Measurements from ENCODE around the gene NRXN3.

The NRXN3 gene

GRCh38 chr14:79186523-79186922, 1016.4 kb downstream of the NRXN3 start:
- no peak for DNase-seq (ENCODE audit: low read depth in 2 of 2, low spot score in 1 of 2)

- no peak for DNase-seq (ENCODE audit: low read depth in 2 of 2, low spot score in 1 of 2)
These were observed 1023.7 kb downstream of the NRXN3 start for GRCh38 chr14:79193689-79194477.

GRCh38 chr14:79196216-79196615, 1026.0 kb downstream of the NRXN3 start:
- no peak for DNase-seq (ENCODE audit: low read depth in 2 of 2, low spot score in 1 of 2)

GRCh38 chr14:79197516-79197915, 1027.3 kb downstream of the NRXN3 start:
- DNase-seq (ENCODE audit: low read depth in 2 of 2, low spot score in 1 of 2) = no peak

GRCh38 chr14:79199217-79199616, 1029.0 kb downstream of the NRXN3 start:
- no peak for DNase-seq (ENCODE audit: low read depth in 2 of 2, low spot score in 1 of 2)

GRCh38 chr14:79201564-79202207, 1031.5 kb downstream of the NRXN3 start:
- DNase-seq (ENCODE audit: low read depth in 2 of 2, low spot score in 1 of 2) = no peak

GRCh38 chr14:79204591-79204990, 1034.4 kb downstream of the NRXN3 start:
- DNase-seq (ENCODE audit: low read depth in 2 of 2, low spot score in 1 of 2) = no peak

GRCh38 chr14:79209418-79209817, 1039.2 kb downstream of the NRXN3 start:
- DNase-seq (ENCODE audit: low read depth in 2 of 2, low spot score in 1 of 2) = no peak

GRCh38 chr14:79225815-79226214, 1055.6 kb downstream of the NRXN3 start:
- no peak for DNase-seq (ENCODE audit: low read depth in 2 of 2, low spot score in 1 of 2)

- no peak for DNase-seq (ENCODE audit: low read depth in 2 of 2, low spot score in 1 of 2)
These were observed 1059.3 kb downstream of the NRXN3 start for GRCh38 chr14:79229383-79229909.

GRCh38 chr14:79242666-79243065, 1072.5 kb downstream of the NRXN3 start:
- no peak for DNase-seq (ENCODE audit: low read depth in 2 of 2, low spot score in 1 of 2)

GRCh38 chr14:79246173-79246572, 1076.0 kb downstream of the NRXN3 start:
- DNase-seq (ENCODE audit: low read depth in 2 of 2, low spot score in 1 of 2) = no peak

- no peak for DNase-seq (ENCODE audit: low read depth in 2 of 2, low spot score in 1 of 2)
These were observed 1078.0 kb downstream of the NRXN3 start for GRCh38 chr14:79248126-79248525.

GRCh38 chr14:79248771-79249170, 1078.6 kb downstream of the NRXN3 start:
- no peak for DNase-seq (ENCODE audit: low read depth in 2 of 2, low spot score in 1 of 2)

- no peak for DNase-seq (ENCODE audit: low read depth in 2 of 2, low spot score in 1 of 2)
These were observed 1081.1 kb downstream of the NRXN3 start for GRCh38 chr14:79251278-79251677.

GRCh38 chr14:79253576-79253975, 1083.4 kb downstream of the NRXN3 start:
- no peak for DNase-seq (ENCODE audit: low read depth in 2 of 2, low spot score in 1 of 2)

GRCh38 chr14:79254069-79254775, 1084.0 kb downstream of the NRXN3 start:
- no peak for DNase-seq (ENCODE audit: low read depth in 2 of 2, low spot score in 1 of 2)

GRCh38 chr14:79256380-79256779, 1086.2 kb downstream of the NRXN3 start:
- DNase-seq (ENCODE audit: low read depth in 2 of 2, low spot score in 1 of 2) = no peak

GRCh38 chr14:79260406-79260805, 1090.2 kb downstream of the NRXN3 start:
- no peak for DNase-seq (ENCODE audit: low read depth in 2 of 2, low spot score in 1 of 2)

- DNase-seq (ENCODE audit: low read depth in 2 of 2, low spot score in 1 of 2) = no peak
These were observed 1095.3 kb downstream of the NRXN3 start for GRCh38 chr14:79265366-79265946.

GRCh38 chr14:79270361-79270760, 1100.2 kb downstream of the NRXN3 start:
- DNase-seq (ENCODE audit: low read depth in 2 of 2, low spot score in 1 of 2) = no peak

All from stimulated activated CD8-positive, alpha-beta memory T cell treated with anti-CD3 and anti-CD28 coated beads, Interleukin-4, amount 100 ng/mL, for 1 hour (primary cell).